GOT3 (cell line): Measurements from ENCODE around the gene LY6G5C.

Experiments
- DNase-seq: peaks from one replicate; lab custom pipeline; 2025; ENCODE audit warnings: mixed read lengths; lab: John Stamatoyannopoulos, UW

Gene LY6G5C

GRCh38 chr6:31641370-31641769 is 39.5 kb downstream of the LY6G5C start:
- DNase-seq, result no peak

GRCh38 chr6:31640612-31641011 is 40.3 kb downstream of the LY6G5C start:
- DNase-seq, result no peak

GRCh38 chr6:31639449-31639861 is 41.4 kb downstream of the LY6G5C start:
- DNase-seq, result no peak

- DNase-seq, result no peak
Observed at GRCh38 chr6:31639043-31639442, 41.8 kb downstream of the LY6G5C start.

- DNase-seq, result no peak
Observed at GRCh38 chr6:31636698-31637596, 43.9 kb downstream of the LY6G5C start.

- no peak for DNase-seq
Observed at GRCh38 chr6:31634969-31635575, 45.8 kb downstream of the LY6G5C start.

GRCh38 chr6:31634131-31634530 is 46.7 kb downstream of the LY6G5C start:
- no peak for DNase-seq

GRCh38 chr6:31633447-31633846 is 47.4 kb downstream of the LY6G5C start:
- no peak for DNase-seq

- no peak for DNase-seq
Observed at GRCh38 chr6:31632279-31632946, 48.5 kb downstream of the LY6G5C start.

- no peak for DNase-seq
Observed at GRCh38 chr6:31631681-31632278, 49.1 kb downstream of the LY6G5C start.

- no peak for DNase-seq
Observed at GRCh38 chr6:31631209-31631608, 49.7 kb downstream of the LY6G5C start.

GRCh38 chr6:31630177-31630934 is 50.5 kb downstream of the LY6G5C start:
- DNase-seq, result no peak

- no peak for DNase-seq
Observed at GRCh38 chr6:31629014-31629413, 51.9 kb downstream of the LY6G5C start.

- no peak for DNase-seq
Observed at GRCh38 chr6:31627690-31628287, 53.1 kb downstream of the LY6G5C start.

GRCh38 chr6:31626952-31627351 is 53.9 kb downstream of the LY6G5C start:
- no peak for DNase-seq
